Measurements from ENCODE around the gene USP9Y. TPM values are rescaled to one million over a fixed set of nuclear protein-coding genes. Genes with fewer than 3 reads are reported as not detected.

USP9Y gene
- total RNA-seq, 1 experiment from 2014 or later: not detected

GRCh38 chrY:12784521-12784920, 83.5 kb downstream of the USP9Y start:
- no peak for DNase-seq (ENCODE audit: low spot score)

- no peak for DNase-seq (ENCODE audit: low spot score)
These were observed 93.0 kb downstream of the USP9Y start for GRCh38 chrY:12793999-12794398.

- DNase-seq (ENCODE audit: low spot score): no peak
These were observed 107.0 kb downstream of the USP9Y start for GRCh38 chrY:12808046-12808445.

- no peak for DNase-seq (ENCODE audit: low spot score)
These were observed 108.0 kb downstream of the USP9Y start for GRCh38 chrY:12809034-12809433.

- DNase-seq (ENCODE audit: low spot score): no peak
These were observed 122.4 kb downstream of the USP9Y start for GRCh38 chrY:12823408-12823807.

GRCh38 chrY:12826791-12827190, 125.8 kb downstream of the USP9Y start:
- no peak for DNase-seq (ENCODE audit: low spot score)

- DNase-seq (ENCODE audit: low spot score): no peak
These were observed 132.3 kb downstream of the USP9Y start for GRCh38 chrY:12833284-12833683.

GRCh38 chrY:12837550-12837949, 136.5 kb downstream of the USP9Y start:
- no peak for DNase-seq (ENCODE audit: low spot score)

- DNase-seq (ENCODE audit: low spot score): no peak
These were observed 140.3 kb downstream of the USP9Y start for GRCh38 chrY:12841368-12841767.

- DNase-seq (ENCODE audit: low spot score): no peak
These were observed 145.8 kb downstream of the USP9Y start for GRCh38 chrY:12846793-12847192.

- no peak for DNase-seq (ENCODE audit: low spot score)
These were observed 154.8 kb downstream of the USP9Y start for GRCh38 chrY:12855791-12856275.

- no peak for DNase-seq (ENCODE audit: low spot score)
These were observed 166.9 kb downstream of the USP9Y start for GRCh38 chrY:12867960-12868359.

GRCh38 chrY:12896973-12897372, 195.9 kb downstream of the USP9Y start:
- DNase-seq (ENCODE audit: low spot score): no peak

GRCh38 chrY:12898604-12899003, 197.6 kb downstream of the USP9Y start:
- no peak for DNase-seq (ENCODE audit: low spot score)

- no peak for DNase-seq (ENCODE audit: low spot score)
These were observed 203.8 kb downstream of the USP9Y start, which contains the start of gene DDX3Y for GRCh38 chrY:12904618-12905516. Gene DDX3Y, plus strand, starts transcription at chrY:12904868. Its CDS starts 69 bp downstream, at chrY:12904937.

- DNase-seq (ENCODE audit: low spot score): no peak
These were observed 204.5 kb downstream of the USP9Y start for GRCh38 chrY:12905517-12905872.

- DNase-seq (ENCODE audit: low spot score): no peak
These were observed 204.9 kb downstream of the USP9Y start for GRCh38 chrY:12905895-12906294.

Other genes starting within 250 kb of the USP9Y start
- gene DDX3Y, start 203.6 kb downstream of the USP9Y start, total RNA-seq (2014; rRNA removed; shearing (Covaris generic)): not detected in 2 replicates

Measured in HT-29 (cell line).